HUES6 (cell line): ENCODE measurements around the gene TBC1D22A.
"Not testable (repeated sequence)": the region's sequence is repeated elsewhere in the genome, so short reads cannot be mapped to it uniquely, and the experiment has no call there.

Source experiments
- H3K27ac ChIP-seq: 2 replicates; pipeline ENCODE4 v1.7.0; 2013; ENCODE audit warnings: low read depth, mild to moderate bottlenecking, low read length, inconsistent platforms
- H3K27me3 ChIP-seq: 2 replicates; pipeline ENCODE4 v1.6.1; 2013; ENCODE audit warnings: low read length; ENCODE audit not compliant: control insufficient read depth, insufficient read depth
- H3K36me3 ChIP-seq: 2 replicates; pipeline ENCODE4 v1.6.1; 2013; ENCODE audit warnings: low read length; ENCODE audit not compliant: control insufficient read depth, insufficient read depth
- H3K4me1 ChIP-seq: 2 replicates; pipeline ENCODE4 v1.6.1; 2013; ENCODE audit warnings: low read length; ENCODE audit not compliant: control insufficient read depth, insufficient read depth
- H3K4me3 ChIP-seq: 2 replicates; pipeline ENCODE4 v1.5.1; 2013; ENCODE audit warnings: low read depth, low read length
- H3K9ac ChIP-seq: one replicate; pipeline ENCODE4 v1.6.1; 2013; ENCODE audit warnings: mild to moderate bottlenecking, low read length
- H3K9me3 ChIP-seq: 2 replicates; pipeline ENCODE4 v1.6.1; 2013; ENCODE audit warnings: low read depth, low read length; ENCODE audit not compliant: control insufficient read depth, insufficient read depth

Gene TBC1D22A

DNA sequence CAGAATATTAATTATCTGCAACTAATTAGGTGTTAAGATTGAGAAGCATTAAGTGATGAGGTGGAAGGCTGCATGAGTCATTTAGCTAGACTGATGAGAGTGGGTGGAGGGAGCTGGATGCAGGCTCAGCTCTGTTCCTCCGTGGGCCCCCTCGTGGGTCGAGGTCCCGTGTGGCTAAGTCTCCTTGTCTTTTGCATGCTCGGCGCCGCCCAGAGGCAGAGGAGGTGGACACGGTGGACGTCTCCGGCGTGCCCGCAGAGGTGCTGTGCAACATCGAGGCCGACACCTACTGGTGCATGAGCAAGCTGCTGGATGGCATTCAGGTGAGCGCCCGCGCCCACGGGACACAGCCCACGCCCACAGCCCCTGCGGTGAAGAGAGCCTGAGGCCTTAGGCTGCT, 211.6 kb downstream of the TBC1D22A start:
- H3K4me3 ChIP-seq: no peak overlapping the region
- H3K36me3 ChIP-seq: peaks cover 16% of the 10 kb centered on the region; the same call in 1 of the 2 replicates
- no peaks in the 10 kb centered on the region for H3K9me3 ChIP-seq

DNA sequence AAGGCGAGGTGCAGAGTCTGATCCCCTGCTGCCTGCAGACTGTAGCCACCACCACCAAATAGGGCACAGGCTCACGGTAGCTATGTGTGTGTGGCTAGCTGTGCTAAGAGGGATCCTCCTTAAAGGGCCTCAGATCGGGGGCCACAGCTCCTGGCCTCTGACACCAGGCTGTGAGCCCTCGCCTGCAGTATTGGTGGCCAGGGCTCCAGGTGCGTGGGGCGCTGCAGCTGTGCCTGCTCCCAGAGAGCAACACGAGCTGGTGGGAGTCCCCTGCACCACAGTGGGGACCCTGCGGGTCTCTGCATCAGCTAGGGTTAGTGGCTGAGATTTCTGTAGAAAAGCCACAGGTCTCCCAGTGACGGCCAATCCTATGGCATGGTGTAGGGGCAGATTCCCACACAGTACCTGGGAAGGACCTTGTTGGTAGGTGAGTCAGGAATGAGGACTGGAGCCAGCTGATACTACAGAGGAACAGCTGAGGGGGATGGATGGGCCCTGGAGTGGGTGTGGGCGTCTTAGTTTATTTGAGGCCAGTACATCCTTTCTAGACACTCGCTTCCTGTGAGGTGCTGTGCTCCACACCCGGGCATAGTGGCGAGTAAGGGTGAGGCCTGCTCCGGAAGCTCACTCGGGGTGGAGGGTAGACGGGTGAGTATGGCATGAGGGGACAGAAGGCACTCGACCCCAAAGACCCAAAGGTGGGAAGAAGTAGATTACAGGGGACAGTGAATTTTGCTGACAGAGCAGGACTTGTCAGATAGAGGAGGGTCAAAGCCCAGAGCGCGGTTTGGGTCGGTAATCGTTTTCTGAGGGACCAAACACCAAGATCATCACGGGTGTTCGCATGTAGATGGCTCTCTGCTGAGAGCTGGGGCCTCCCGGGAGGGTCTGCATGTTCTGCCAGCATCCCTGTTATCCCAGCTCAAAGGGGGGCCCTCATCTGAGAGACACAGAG, 212.5 kb downstream of the TBC1D22A start:
- Histone ChIP-seq H3K27ac (no peak overlapping the region), H3K9me3 (no peaks in the 10 kb centered on the region), H3K36me3 (peaks cover 21% of the 10 kb centered on the region; the same call in 1 of the 2 replicates)

More for the DNA sequence above, 211.6 kb downstream of the TBC1D22A start:
- H3K9ac ChIP-seq: no peak overlapping the region
- H3K27ac ChIP-seq: no peak overlapping the region
- no peaks in the 10 kb centered on the region for H3K27me3 ChIP-seq
- H3K4me1 ChIP-seq: peaks cover 7% of the 10 kb centered on the region; the same call in 1 of the 2 replicates

DNA sequence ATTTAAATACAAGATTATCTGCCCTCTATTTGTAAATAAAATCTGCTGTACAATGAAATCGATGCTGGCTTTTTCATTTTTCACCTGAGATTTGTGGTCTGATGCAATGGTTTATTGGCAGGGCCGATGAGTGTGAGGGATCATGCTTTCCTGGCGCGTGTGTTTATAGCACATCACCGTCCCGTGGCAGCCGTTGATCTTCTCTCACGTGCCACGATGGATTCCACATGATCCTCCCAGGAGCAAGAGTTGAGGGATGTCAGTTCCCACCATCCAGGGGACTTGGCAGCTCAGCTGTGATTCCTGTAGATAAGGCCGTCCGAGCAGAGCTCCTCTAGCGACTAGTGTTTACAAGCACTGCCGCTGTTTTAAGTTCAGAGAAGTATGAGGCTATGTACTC, 213.7 kb downstream of the TBC1D22A start:
- Histone ChIP-seq H3K27me3 (no peaks in the 10 kb centered on the region), H3K4me3 (no peak overlapping the region), H3K9me3 (no peaks in the 10 kb centered on the region), H3K27ac (no peak overlapping the region), H3K9ac (no peak overlapping the region), H3K4me1 (peaks cover 7% of the 10 kb centered on the region; the same call in 1 of the 2 replicates), H3K36me3 (peaks cover 21% of the 10 kb centered on the region; the same call in 1 of the 2 replicates)

More for the DNA sequence above, 212.5 kb downstream of the TBC1D22A start:
- Histone ChIP-seq H3K27me3 (no peaks in the 10 kb centered on the region), H3K9ac (no peak overlapping the region), H3K4me1 (peaks cover 7% of the 10 kb centered on the region; the same call in 1 of the 2 replicates), H3K4me3 (no peak overlapping the region)

DNA sequence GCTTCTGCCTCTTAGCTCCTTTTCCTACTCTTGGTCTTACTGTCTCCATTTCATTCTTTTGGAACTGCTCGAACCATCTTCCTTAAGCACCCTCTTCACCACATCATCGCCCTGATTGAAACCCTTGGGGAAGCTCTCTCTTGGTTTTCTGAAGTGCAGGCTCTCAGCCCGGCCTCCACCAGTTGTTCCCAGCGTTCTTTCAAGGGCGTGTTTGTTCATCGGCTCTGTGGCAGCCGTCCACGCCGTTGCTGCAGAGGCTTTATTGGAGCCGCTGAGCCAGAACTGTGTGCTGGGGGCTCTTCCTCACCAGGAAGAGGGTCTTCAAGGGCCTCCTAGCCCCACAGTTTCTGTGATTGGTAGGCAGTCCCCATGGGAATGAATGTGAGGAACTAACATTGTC, 214.1 kb downstream of the TBC1D22A start:
- peaks cover 4% of the 10 kb centered on the region; the same call in 1 of the 2 replicates for H3K4me1 ChIP-seq
- peaks cover 21% of the 10 kb centered on the region; the same call in 1 of the 2 replicates for H3K36me3 ChIP-seq
- no peak overlapping the region for H3K9ac ChIP-seq
- no peaks in the 10 kb centered on the region for H3K9me3 ChIP-seq
- no peak overlapping the region for H3K27ac ChIP-seq
- H3K27me3 ChIP-seq: no peaks in the 10 kb centered on the region
- no peak overlapping the region for H3K4me3 ChIP-seq

- Histone ChIP-seq H3K27me3 (no peaks in the 10 kb centered on the region), H3K9me3 (no peaks in the 10 kb centered on the region), H3K9ac (no peak overlapping the region), H3K4me1 (no peaks in the 10 kb centered on the region), H3K36me3 (peaks cover 21% of the 10 kb centered on the region; the same call in 1 of the 2 replicates), H3K27ac (no peak overlapping the region; the same call in 1 of the 2 replicates), H3K4me3 (no peak overlapping the region)
These were observed 215.3 kb downstream of the TBC1D22A start for GRCh38 chr22:46977656-46978343.

DNA sequence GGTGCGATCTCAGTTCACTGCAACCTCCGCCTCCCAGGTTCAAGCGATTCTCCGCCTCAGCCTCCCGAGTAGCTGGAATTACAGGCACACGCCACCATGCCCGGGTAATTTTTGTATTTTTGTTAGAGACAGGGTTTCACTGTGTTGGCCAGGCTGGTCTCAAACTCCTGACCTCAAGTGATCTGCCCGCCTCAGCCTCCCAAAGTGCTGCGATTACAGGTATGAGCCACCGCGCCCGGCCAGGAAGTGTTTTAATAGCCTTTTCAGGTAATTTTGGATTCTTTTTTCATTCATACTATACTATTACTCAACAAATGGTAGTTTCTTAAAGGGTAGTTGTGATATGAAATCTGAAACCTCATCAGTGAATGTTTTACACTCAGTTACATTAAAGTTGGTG, 216.2 kb downstream of the TBC1D22A start:
- H3K36me3 ChIP-seq: peaks cover 21% of the 10 kb centered on the region; the same call in 1 of the 2 replicates
- H3K4me1 ChIP-seq, H3K27ac ChIP-seq, H3K9me3 ChIP-seq, H3K27me3 ChIP-seq, H3K9ac ChIP-seq, H3K4me3 ChIP-seq: not testable (repeated sequence)

- Histone ChIP-seq H3K27me3 (no peaks in the 10 kb centered on the region), H3K4me1 (no peaks in the 10 kb centered on the region), H3K9me3 (no peaks in the 10 kb centered on the region), H3K27ac (no peak overlapping the region), H3K9ac (no peak overlapping the region), H3K36me3 (peaks cover 16% of the 10 kb centered on the region; the same call in 1 of the 2 replicates), H3K4me3 (no peak overlapping the region)
These were observed 217.1 kb downstream of the TBC1D22A start for GRCh38 chr22:46979506-46979905.

DNA sequence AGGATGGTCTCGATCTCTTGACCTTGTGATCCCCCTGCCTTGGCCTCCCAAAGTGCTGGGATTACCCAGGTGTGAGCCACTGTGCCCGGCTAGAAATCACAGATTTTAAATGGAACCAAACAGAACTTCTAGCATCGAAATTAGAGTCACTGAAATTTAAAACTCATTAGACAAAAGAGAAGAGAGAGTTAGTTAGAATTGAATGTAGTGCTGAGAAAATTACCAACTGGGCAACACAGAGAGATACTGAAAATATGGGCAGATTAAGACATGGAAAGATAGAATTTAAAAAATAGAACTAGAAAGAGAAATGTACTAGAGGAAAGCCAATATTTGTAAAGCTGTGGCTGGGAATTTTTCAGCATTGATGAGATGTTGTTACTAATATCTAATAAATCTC, 217.9 kb downstream of the TBC1D22A start:
- H3K27me3 ChIP-seq: no peaks in the 10 kb centered on the region
- no peak overlapping the region for H3K4me3 ChIP-seq
- no peak overlapping the region for H3K9ac ChIP-seq
- no peaks in the 10 kb centered on the region for H3K9me3 ChIP-seq
- H3K36me3 ChIP-seq: peaks cover 8% of the 10 kb centered on the region; the same call in 1 of the 2 replicates
- no peaks in the 10 kb centered on the region for H3K4me1 ChIP-seq
- H3K27ac ChIP-seq: no peak overlapping the region

- Histone ChIP-seq H3K9ac (no peak overlapping the region), H3K4me1 (no peaks in the 10 kb centered on the region)
These were observed 220.2 kb downstream of the TBC1D22A start for GRCh38 chr22:46982635-46983034.

DNA sequence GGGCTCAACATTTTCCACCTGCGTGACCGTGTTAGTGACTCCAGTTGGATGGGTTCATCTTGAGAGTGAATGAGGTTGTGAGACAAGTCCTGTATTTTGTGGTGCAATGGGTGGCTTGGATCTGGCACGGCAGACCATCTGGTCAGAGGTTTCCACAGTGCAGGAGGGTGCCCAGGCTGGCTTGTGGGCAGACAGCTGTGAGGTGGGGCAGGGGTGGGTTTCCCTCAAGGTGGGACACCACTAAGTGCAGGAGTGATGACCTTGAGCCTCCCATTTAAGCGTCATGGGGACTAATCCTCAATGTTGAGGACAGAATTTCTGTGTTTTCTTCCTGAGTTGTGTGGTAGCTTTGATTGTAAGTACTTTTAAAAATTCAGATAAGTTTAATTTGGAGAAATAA, 220.6 kb downstream of the TBC1D22A start:
- H3K4me3 ChIP-seq: no peak overlapping the region
- no peaks in the 10 kb centered on the region for H3K9me3 ChIP-seq
- H3K36me3 ChIP-seq: peaks cover 5% of the 10 kb centered on the region; the same call in 1 of the 2 replicates
- no peak overlapping the region for H3K27ac ChIP-seq
- H3K9ac ChIP-seq: no peak overlapping the region
- no peaks in the 10 kb centered on the region for H3K27me3 ChIP-seq
- H3K4me1 ChIP-seq: no peaks in the 10 kb centered on the region

More at GRCh38 chr22:46982635-46983034, 220.2 kb downstream of the TBC1D22A start:
- peaks cover 8% of the 10 kb centered on the region; the same call in 1 of the 2 replicates for H3K36me3 ChIP-seq
- H3K9me3 ChIP-seq: no peaks in the 10 kb centered on the region
- no peaks in the 10 kb centered on the region for H3K27me3 ChIP-seq
- H3K27ac ChIP-seq: no peak overlapping the region
- H3K4me3 ChIP-seq: no peak overlapping the region
